HG03439 (cell line): ENCODE data around the gene LEFTY2.
"Not testable (repeated sequence)": the region's sequence is repeated elsewhere in the genome, so short reads cannot be mapped to it uniquely, and the experiment has no call there.

Source experiments
- ATAC-seq: cut with Tn5 transposase; IDR thresholded peaks from one replicate; pipeline ENCODE4 v1.9.1; 2021; ENCODE audit warnings: mild to moderate bottlenecking, moderate library complexity; ENCODE audit not compliant: unreplicated experiment

The LEFTY2 gene

GRCh38 chr1:225954753-225955152, 13.7 kb upstream of the LEFTY2 start:
- no peak for ATAC-seq

GRCh38 chr1:225953315-225953714, 12.3 kb upstream of the LEFTY2 start:
- ATAC-seq, result no peak

- ATAC-seq, result no peak
These were observed 10.0 kb upstream of the LEFTY2 start for GRCh38 chr1:225950905-225951497.

GRCh38 chr1:225949041-225949440, 8.0 kb upstream of the LEFTY2 start:
- no peak for ATAC-seq

GRCh38 chr1:225946803-225947202, 5.8 kb upstream of the LEFTY2 start:
- no peak for ATAC-seq

GRCh38 chr1:225946082-225946620, 5.1 kb upstream of the LEFTY2 start:
- ATAC-seq, result no peak

- ATAC-seq, result no peak
These were observed 4.5 kb upstream of the LEFTY2 start for GRCh38 chr1:225945564-225945963.

- ATAC-seq, result no peak
These were observed 3.9 kb upstream of the LEFTY2 start for GRCh38 chr1:225944951-225945350.

- ATAC-seq, result no peak
These were observed 3.4 kb upstream of the LEFTY2 start for GRCh38 chr1:225944387-225944786.

- no peak for ATAC-seq
These were observed 2.6 kb upstream of the LEFTY2 start for GRCh38 chr1:225943582-225943981.

GRCh38 chr1:225942574-225942973, 1.6 kb upstream of the LEFTY2 start:
- ATAC-seq, result peak; percentile 87

- no peak for ATAC-seq
These were observed 862 bp upstream of the LEFTY2 start for GRCh38 chr1:225941942-225942222.

- no peak for ATAC-seq
These were observed 452 bp downstream of the LEFTY2 start for GRCh38 chr1:225940385-225941151.

- not testable (repeated sequence) for ATAC-seq
These were observed 1.1 kb downstream of the LEFTY2 start for GRCh38 chr1:225939939-225940310.

- ATAC-seq, result not testable (repeated sequence)
These were observed 1.7 kb downstream of the LEFTY2 start for GRCh38 chr1:225939097-225939938.

GRCh38 chr1:225937048-225937968, 3.7 kb downstream of the LEFTY2 start:
- ATAC-seq, result no peak

GRCh38 chr1:225936523-225936922, 4.5 kb downstream of the LEFTY2 start:
- no peak for ATAC-seq

- not testable (repeated sequence) for ATAC-seq
These were observed 4.9 kb downstream of the LEFTY2 start for GRCh38 chr1:225936086-225936485.

- no peak for ATAC-seq
These were observed 6.3 kb downstream of the LEFTY2 start for GRCh38 chr1:225934711-225935110.

- no peak for ATAC-seq
These were observed 7.9 kb downstream of the LEFTY2 start for GRCh38 chr1:225933072-225933471.
